SU-DHL-6 (cell line): ENCODE results near the gene SCYL1.
"Not testable (repeated sequence)": the region's sequence is repeated elsewhere in the genome, so short reads cannot be mapped to it uniquely, and the experiment has no call there.

Source experiments
- H2AFZ ChIP-seq: fragments of 200-600 bp; sonication (generic); 2 replicates; pipeline ENCODE4 v1.6.1; 2014; ENCODE audit warnings: low read depth, mild to moderate bottlenecking, moderate library complexity, mixed read lengths, antibody characterized with exemption, low read length; ENCODE audit not compliant: severe bottlenecking
- H3F3A ChIP-seq: fragments of 200-600 bp; shearing (Covaris generic); 2 replicates; pipeline ENCODE4 v1.6.0; 2016; ENCODE audit warnings: antibody characterized with exemption, mild to moderate bottlenecking; ENCODE audit not compliant: insufficient read depth
- H3K27ac ChIP-seq: fragments of 200-600 bp; sonication (generic); 2 replicates; pipeline ENCODE4 v1.5.1; 2016; ENCODE audit warnings: low read depth, mild to moderate bottlenecking, low read length, moderate library complexity, mixed read lengths
- H3K27me3 ChIP-seq: fragments of 200-600 bp; sonication (generic), shearing (Covaris generic); 2 replicates; pipeline ENCODE4 v1.6.0; 2014; ENCODE audit warnings: mild to moderate bottlenecking, low read length
- H3K36me3 ChIP-seq: fragments of 200-600 bp; sonication (generic); 2 replicates; pipeline ENCODE4 v1.6.1; 2014; ENCODE audit warnings: mild to moderate bottlenecking, low read length, mixed read lengths
- H3K4me2 ChIP-seq: fragments of 300-600, 200-600 bp; shearing (Covaris generic), sonication (generic); 2 replicates; pipeline ENCODE4 v1.6.0; 2014; ENCODE audit warnings: low read length, low read depth, mild to moderate bottlenecking; ENCODE audit not compliant: poor library complexity, severe bottlenecking
- H3K4me3 ChIP-seq: fragments of 200-600 bp; sonication (generic); 2 replicates; pipeline ENCODE4 v1.5.1; 2014; ENCODE audit warnings: antibody characterized with exemption, low read length, mild to moderate bottlenecking, mixed read lengths; ENCODE audit not compliant: insufficient read depth, poor library complexity, severe bottlenecking
- H3K79me2 ChIP-seq: fragments of 200-600 bp; sonication (generic); 2 replicates; pipeline ENCODE4 v1.6.1; 2014; ENCODE audit warnings: mild to moderate bottlenecking, low read length, moderate library complexity; ENCODE audit not compliant: insufficient read depth
- H3K9ac ChIP-seq: fragments of 200-600 bp; sonication (generic); 2 replicates; pipeline ENCODE4 v1.7.0; 2014; ENCODE audit warnings: mild to moderate bottlenecking, low read length
- H3K9me2 ChIP-seq: fragments of 200-600 bp; sonication (generic); replicated peaks from 2 replicates; pipeline ENCODE4 v1.6.1; 2014; ENCODE audit warnings: low read length; ENCODE audit not compliant: insufficient read depth
- H3K9me3 ChIP-seq: fragments of 200-600 bp; sonication (generic); 2 replicates; pipeline ENCODE4 v1.6.1; 2014; ENCODE audit warnings: low read length, mixed read lengths; ENCODE audit not compliant: insufficient read depth
- H4K20me1 ChIP-seq: fragments of 200-600 bp; sonication (generic); 2 replicates; pipeline ENCODE4 v1.6.1; 2014; ENCODE audit warnings: low read depth, mild to moderate bottlenecking, antibody characterized with exemption, low read length, moderate library complexity, mixed read lengths
- EZH2phosphoT487 ChIP-seq: fragments of 200-600 bp; sonication (generic), shearing (Covaris generic); conservative IDR thresholded peaks from 2 replicates; pipeline ENCODE4 v1.6.1; 2018; ENCODE audit warnings: mild to moderate bottlenecking, antibody characterized with exemption, low read length, moderate library complexity, mixed read lengths
- TF ChIP-seq, protein P1 (sequence below): fragments of 200-600 bp; sonication (generic); IDR thresholded peaks from one replicate; pipeline ENCODE4 v1.5.1; 2017; ENCODE audit warnings: antibody characterized with exemption, mild to moderate bottlenecking, low read length, moderate library complexity; ENCODE audit not compliant: insufficient read depth, poor library complexity, severe bottlenecking

Gene SCYL1

DNA sequence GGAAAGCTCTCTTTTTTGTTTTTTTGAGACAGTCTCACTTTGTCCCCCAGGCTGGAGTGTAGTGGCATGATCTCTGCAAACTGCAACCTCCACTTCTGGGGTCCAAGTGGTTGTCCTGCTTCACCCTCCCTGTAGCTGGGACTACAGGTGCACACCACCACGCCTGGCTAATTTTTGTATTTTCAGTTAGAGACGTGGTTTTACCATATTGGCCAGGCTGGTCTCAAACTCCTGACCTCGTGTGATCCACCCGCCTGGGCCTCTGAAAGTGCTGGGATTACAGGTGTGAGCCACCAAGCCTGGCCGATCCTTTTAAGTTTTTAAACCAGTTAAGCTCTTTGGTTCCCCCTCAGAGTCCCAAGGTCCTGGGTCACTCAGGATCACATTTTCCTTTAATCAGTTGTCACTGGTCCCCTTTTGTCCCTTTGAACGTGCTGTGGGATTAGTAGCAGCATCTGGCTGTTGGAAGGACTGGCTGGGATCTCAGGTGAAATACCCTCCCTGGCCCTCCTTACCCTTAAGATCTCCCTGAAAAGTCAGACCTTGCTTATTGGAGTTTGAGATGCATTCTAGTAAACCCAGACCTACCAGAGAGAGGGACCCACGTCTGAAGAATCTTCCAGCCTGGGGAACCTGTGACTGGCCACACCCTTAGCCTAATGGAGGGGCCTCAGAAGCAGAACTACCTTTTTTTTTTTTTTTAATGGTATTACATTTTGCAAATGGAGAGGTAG lies 17.9 kb upstream of the SCYL1 start:
- H3K36me3 ChIP-seq: peaks cover 44% of the 10 kb centered on the region
- no peaks in the 10 kb centered on the region for H3K27me3 ChIP-seq
- H3K4me3 ChIP-seq: no peak overlapping the region
- no peaks in the 10 kb centered on the region for H3K9me2 ChIP-seq
- TF ChIP-seq, protein P1, sequence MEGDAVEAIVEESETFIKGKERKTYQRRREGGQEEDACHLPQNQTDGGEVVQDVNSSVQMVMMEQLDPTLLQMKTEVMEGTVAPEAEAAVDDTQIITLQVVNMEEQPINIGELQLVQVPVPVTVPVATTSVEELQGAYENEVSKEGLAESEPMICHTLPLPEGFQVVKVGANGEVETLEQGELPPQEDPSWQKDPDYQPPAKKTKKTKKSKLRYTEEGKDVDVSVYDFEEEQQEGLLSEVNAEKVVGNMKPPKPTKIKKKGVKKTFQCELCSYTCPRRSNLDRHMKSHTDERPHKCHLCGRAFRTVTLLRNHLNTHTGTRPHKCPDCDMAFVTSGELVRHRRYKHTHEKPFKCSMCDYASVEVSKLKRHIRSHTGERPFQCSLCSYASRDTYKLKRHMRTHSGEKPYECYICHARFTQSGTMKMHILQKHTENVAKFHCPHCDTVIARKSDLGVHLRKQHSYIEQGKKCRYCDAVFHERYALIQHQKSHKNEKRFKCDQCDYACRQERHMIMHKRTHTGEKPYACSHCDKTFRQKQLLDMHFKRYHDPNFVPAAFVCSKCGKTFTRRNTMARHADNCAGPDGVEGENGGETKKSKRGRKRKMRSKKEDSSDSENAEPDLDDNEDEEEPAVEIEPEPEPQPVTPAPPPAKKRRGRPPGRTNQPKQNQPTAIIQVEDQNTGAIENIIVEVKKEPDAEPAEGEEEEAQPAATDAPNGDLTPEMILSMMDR: no peak
- TF ChIP-seq EZH2phosphoT487: no peak
- H4K20me1 ChIP-seq: peaks cover 39% of the 10 kb centered on the region
- H3K4me2 ChIP-seq: no peak overlapping the region
- peaks cover 37% of the 10 kb centered on the region for H3K79me2 ChIP-seq
- peaks cover 72% of the 10 kb centered on the region for H3F3A ChIP-seq
- no peak overlapping the region for H3K9ac ChIP-seq
- no peaks in the 10 kb centered on the region for H3K9me3 ChIP-seq
- no peak overlapping the region for H2AFZ ChIP-seq
- H3K27ac ChIP-seq: peak overlapping the region; percentile 67

DNA sequence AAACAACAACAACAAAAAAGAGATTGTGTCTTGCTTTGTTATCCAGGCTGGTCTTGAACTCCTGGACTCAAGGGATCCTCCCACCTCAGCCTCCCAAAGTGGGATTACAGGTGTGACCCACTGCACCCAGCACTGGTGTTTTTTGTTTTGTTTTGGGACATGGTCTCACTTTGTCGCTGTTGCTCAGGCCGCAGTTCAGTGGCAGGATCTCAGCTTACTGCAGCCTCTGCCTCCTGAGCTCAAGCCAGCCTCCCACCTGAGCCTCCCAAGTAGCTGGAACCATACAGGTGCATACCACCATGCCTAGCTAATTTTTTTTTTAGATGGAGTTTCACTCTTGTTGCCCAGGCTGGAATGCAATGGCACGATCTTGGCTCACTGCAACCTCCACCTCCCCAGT lies 12.6 kb upstream of the SCYL1 start:
- H3K79me2 ChIP-seq, H3K4me3 ChIP-seq, H3K9ac ChIP-seq, H3K9me2 ChIP-seq, H3K4me2 ChIP-seq, H3K27me3 ChIP-seq, H3K36me3 ChIP-seq, H2AFZ ChIP-seq, H3K27ac ChIP-seq, H4K20me1 ChIP-seq, H3K9me3 ChIP-seq: not testable (repeated sequence)
- peaks cover 29% of the 10 kb centered on the region for H3F3A ChIP-seq

DNA sequence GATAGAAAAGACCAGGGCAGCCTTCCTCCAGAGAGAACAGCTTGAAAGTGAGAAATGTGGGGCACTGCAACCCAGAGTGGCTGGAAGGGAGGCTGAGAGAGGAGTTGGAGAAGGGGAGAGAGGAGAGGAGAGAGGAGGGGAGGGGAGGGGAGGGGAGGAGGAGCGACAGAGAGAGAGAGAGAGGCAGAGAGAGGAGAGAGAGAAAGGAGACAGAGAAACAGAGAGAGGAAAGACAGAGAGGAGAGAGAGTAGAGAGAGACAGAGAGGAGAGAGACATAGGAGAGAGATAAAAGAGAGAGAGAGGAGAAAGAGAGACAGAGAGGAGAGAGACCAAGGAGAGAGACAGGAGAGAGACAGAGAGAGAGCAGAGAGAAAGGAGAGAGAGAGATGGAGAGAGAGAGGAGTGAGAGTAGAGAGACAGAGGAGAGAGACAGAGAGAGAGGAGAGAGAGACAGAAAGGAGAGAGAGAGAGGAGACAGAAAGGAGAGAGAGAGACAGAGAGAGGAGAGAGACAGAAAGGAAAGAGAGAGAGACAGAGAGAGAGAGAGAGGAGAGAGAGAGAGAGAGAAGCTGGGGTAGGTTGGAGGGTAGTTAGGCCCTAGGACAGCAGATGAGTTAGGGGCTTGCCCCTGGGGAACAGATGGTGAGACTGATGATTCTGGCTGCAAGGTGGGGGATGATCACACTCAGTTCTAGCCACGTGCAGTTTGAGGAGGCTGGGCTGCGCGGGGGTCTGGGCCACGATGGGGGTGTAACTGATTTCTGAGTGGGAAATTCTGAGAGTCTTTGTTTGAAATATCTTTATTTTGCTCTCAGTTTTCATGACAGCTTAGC lies 8.5 kb upstream of the SCYL1 start:
- Histone ChIP-seq H3K79me2 (no peaks in the 10 kb centered on the region), H2AFZ (no peak overlapping the region), H3F3A (0 out of 2 replicates have a peak, but pooled peaks cover 11% of the 10 kb centered on the region), H3K9me3 (no peaks in the 10 kb centered on the region), H3K9me2 (no peaks in the 10 kb centered on the region), H3K9ac (no peak overlapping the region), H3K4me2 (no peak overlapping the region), H3K36me3 (no peaks in the 10 kb centered on the region), H3K4me3 (no peak overlapping the region), H3K27ac (no peak overlapping the region), H4K20me1 (no peaks in the 10 kb centered on the region), H3K27me3 (no peaks in the 10 kb centered on the region)
- no peak for TF ChIP-seq EZH2phosphoT487
- TF ChIP-seq, protein P1: no peak

DNA sequence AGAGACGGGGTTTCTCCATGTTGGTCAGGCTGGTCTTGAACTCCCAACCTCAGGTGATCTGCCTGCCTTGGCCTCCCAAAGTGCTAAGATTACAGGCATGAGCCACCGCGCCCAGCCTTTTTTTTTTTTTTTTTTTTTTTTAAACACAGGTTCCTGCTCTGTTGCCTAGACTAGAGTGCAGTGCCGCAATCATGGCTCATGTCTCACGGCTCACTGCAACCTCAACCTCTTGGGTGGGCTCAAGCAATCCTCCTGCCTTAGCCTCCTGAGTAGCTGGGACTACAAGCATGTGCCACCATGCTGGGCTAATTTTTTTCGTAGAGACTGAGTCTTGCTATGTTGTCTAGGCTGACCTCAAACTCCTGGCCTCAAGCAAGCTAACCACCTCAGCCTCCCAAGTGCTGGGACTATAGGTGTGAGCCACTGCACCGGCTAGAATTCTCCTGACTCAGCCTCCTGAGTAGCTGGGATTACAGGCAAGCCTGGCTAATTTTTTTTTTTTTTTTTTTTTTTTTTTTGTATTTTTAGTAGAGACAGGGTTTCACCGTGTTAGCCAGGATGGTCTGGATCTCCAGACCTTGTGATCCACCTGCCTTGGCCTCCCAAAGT lies 5.8 kb upstream of the SCYL1 start:
- H3K9me3 ChIP-seq, H3K4me2 ChIP-seq, H3K79me2 ChIP-seq, H3K27ac ChIP-seq, H3K36me3 ChIP-seq, H4K20me1 ChIP-seq, H3K9ac ChIP-seq, H3K27me3 ChIP-seq, H3K4me3 ChIP-seq, H2AFZ ChIP-seq, H3K9me2 ChIP-seq: not testable (repeated sequence)
- H3F3A ChIP-seq: peaks cover 11% of the 10 kb centered on the region; the same call in 1 of the 2 replicates

DNA sequence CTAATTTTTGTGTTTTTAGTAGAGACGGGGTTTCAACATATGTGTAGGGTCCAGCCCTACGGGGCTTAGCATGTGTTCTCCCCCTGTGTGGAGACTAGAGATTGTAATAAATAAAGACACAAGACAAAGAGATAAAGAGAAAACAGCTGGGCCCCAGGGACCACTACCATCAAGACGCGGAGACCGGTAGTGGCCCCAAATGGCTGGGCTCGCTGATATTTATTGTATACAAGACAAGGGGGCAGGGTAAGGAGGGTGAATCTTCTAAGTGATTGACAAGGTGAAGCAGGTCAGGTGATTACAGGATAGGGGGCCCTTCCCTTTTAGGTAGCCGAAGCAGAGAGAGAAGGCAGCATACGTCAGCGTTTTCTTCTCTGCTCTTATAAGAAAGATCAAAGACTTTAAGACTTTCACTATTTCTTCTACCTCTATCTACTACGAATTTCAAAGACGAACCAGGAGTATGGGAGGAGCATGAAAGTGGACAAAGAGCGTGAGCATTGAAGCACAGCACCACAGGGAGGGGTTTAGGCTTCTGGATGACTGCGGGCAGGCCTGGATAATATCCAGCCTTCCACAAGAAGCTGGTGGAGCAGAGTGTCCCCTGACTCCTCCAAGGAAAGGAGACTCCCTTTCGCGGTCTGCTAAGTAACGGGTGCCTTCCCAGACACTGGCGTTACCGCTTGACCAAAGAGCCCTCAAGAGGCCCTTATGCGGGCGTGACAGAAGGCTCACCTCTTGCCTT lies 2.9 kb upstream of the SCYL1 start:
- not testable (repeated sequence) for H3K4me3 ChIP-seq, H3K79me2 ChIP-seq, H3F3A ChIP-seq, H3K9me2 ChIP-seq, H3K27me3 ChIP-seq, H3K9ac ChIP-seq, H3K9me3 ChIP-seq, H4K20me1 ChIP-seq, H3K4me2 ChIP-seq, H3K27ac ChIP-seq, H3K36me3 ChIP-seq, H2AFZ ChIP-seq
